GM20431 (cell line): ENCODE measurements around the gene LMAN2.

Experiments
- in situ Hi-C: fragments of 300-500 bp; cut with MseI, MboI; formaldehyde crosslinking; loops from one replicate; pipeline ENCODE4 v1.15.0; 2020; ENCODE audit warnings: low sequenced_read_pairs; ENCODE audit not compliant: unreplicated experiment

LMAN2 gene, protein sequence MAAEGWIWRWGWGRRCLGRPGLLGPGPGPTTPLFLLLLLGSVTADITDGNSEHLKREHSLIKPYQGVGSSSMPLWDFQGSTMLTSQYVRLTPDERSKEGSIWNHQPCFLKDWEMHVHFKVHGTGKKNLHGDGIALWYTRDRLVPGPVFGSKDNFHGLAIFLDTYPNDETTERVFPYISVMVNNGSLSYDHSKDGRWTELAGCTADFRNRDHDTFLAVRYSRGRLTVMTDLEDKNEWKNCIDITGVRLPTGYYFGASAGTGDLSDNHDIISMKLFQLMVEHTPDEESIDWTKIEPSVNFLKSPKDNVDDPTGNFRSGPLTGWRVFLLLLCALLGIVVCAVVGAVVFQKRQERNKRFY

DNA sequence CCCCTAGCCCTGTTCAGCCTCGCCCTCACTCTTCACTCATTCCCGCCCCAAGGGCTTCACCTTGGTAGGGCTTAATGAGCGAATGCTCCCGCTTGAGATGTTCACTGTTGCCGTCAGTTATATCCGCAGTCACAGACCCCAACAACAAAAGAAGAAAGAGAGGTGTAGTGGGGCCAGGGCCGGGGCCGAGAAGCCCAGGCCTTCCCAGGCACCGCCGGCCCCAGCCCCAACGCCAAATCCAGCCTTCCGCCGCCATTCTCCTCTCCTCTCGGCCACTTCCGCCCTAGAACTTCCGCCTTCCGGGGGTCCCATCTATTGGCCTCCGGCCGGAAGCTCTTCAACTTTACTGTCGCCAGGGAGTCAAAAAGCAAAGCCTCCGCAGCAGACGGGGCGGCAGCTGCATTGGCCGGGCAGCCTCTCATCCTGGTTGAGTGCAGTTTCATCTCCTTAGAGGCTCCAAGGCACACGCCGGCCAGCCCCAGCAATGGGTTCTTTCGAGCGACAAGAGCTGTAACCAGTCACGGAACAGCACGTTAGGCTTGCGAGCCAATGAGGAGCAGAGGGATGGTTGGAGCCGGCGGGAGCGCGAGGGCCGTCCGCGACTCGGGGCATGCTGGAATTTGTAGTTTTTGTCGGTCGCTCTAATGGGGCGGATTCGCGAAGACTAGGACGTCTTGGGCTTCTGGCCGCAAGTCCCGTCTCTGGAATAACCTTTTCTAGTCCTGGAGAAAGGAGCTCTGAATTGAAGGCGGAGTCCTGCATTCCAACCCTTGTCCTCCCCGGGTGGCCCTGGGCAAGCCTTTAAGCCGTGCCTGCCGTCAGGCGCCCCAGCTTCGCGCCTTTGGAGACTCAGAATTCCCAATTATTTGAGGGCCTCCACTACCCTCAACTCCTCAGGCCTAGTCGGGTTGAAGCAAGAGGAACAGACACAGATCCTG, at the start of gene LMAN2:
TSS of gene LMAN2 (minus strand) at position 277 of the 938 bp plus-strand sequence. CDS start at position 256, 21 bp downstream.
- in situ Hi-C loops: no loop called here

DNA sequence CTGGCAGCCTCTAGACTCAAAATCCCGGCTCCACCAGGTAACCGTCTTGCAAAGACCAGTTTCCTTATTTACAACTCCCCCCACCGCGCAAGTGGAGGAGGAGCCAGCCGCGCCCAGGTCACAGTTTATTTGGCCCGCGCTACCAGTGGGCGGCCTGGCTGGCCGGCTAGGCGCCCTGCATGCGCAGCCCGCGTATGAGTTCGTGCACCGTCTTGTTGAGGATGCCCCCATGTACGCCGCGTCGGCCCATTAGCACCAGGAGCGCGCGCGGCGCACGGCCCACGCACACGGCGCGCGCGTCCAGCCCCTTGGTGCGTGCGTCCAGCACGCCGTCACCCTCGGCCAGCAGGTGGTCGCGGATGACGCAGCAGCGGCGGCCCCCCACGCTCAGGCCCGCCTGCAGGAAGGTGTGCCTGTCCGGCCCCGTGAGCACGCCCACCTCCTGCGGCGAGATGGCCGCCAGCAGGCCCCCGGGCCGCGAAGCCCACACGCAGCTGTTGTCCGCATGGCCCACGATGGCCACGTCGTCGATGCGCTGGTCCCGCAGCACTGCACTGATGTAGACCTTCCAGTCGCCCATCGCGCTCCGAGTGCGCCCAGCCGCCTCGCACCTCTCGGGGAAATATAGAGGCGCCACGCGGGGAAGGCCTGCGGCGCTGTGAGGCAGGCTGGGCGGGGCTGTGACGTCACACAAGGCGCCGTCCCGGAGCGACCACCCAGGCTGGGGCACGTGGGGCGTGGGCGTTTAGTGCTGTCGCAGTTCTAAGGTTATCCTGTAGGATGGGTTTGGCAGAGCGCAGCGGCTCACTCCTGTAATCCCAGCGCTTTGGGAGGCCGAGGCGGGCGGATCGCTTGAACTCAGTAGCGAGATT, 48.8 kb upstream of the LMAN2 start, which contains the start of gene PFN3:
TSS of gene PFN3 (minus strand) at position 665 of the 872 bp plus-strand sequence. CDS start at position 580, 85 bp downstream.
- in situ Hi-C loops: loop anchor here (10.0 kb wide), 1 partner anchor 55 kb away; no protein-coding TSS in a partner anchor

DNA sequence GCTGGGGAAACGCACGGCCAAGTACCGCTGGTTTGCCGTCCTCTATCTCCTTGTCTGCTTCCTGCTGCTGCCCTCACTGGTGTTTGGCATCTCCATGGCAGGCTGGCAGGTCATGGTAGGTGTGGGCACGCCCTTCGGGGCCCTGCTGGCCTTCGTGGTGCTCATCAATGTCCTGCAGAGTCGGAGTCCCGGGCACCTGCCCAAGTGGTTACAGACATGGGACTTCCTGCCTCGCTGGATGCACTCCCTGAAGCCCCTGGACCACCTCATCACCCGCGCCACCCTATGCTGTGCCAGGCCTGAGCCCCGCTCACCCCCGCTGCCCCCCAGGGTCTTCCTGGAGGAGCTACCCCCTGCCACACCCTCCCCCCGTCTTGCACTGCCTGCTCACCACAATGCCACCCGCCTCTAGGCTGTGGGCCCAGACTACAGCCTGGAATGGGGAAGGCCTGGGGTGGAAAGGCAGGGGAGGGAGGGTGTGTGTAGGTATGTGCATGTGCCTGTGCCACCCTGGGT, 46.5 kb upstream of the LMAN2 start:
- in situ Hi-C loops: no loop called here

DNA sequence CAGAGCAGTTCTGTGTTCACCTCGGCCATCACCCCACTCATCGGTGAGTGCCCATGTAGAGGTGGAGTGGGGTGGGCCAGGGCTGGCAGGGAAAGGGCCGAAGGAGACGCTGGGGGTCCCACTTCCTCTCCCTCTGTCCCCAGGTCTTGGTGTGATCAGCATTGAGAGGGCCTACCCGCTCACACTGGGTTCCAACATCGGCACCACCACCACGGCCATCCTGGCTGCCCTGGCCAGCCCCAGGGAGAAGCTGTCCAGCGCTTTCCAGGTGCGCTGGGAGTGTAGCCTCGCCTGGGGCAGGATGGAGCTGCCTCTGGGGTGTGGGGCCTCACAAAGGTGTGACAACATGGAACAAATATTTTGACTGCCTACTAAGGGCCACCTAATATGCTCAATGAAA, 45.3 kb upstream of the LMAN2 start:
- in situ Hi-C loops: no loop called here

DNA sequence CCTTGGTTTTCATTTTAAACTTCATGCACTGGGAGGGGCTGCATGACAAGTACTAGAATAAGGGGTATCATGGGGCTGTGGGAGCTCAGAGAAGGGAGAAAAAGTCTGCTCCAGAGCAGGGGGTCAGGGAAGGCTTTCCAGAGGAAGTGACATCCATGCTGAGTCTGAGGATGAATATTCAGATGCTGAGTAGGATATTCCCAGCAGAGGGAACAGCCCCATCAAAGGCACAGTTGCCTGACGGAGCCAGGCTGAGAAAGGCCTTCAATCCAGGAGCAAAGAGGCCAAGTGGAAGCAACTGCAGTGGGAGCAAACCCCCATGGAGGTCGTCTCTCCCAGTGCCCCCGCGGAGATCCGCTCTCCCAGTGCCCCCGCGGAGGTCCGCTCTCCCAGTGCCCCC, 44.6 kb upstream of the LMAN2 start:
- in situ Hi-C loops: no loop called here

DNA sequence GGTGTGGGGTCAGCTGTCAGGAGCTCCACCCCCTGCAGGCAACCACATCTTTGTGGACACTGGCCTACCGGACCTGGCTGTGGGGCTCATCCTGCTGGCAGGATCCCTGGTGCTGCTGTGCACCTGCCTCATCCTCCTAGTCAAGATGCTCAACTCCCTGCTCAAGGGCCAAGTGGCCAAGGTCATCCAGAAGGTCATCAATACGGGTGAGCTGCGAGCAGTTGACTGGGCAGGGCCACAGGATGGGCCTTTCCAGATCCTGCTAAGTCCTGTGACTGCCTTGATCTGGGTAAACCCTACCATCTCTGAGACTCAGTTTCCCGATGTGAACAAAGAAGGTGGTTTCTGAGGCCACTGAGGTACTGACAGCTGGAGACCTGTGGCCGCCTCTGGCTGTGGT, 42.5 kb upstream of the LMAN2 start:
- in situ Hi-C loops: no loop called here

DNA sequence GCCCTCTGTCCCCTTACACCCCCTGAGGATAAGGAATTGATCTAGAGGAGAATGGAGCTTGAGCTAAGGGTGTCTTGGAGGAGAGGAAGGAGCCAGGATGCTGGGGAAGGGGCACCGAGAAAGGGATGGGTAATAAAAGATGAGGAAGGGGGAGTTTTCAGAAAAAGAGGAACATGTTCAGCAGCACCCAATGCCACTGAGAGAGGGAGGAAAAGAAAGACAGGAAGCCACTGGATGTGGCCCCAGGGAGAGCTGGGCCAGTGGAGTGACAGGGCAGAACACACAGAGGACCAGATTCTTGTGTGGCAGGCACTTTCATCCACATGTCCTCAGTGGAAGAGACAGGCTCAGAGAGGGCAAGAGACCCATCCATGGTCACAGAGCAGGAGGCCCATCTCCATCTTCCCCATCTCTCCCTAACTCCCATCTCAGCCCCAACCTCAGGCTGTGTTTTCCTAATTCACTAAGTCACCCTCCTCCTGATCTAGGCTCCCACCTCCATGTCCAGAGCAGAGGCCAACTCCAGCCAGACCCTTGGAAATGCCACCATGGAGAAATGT, 41.8 kb upstream of the LMAN2 start:
- in situ Hi-C loops: no loop called here

DNA sequence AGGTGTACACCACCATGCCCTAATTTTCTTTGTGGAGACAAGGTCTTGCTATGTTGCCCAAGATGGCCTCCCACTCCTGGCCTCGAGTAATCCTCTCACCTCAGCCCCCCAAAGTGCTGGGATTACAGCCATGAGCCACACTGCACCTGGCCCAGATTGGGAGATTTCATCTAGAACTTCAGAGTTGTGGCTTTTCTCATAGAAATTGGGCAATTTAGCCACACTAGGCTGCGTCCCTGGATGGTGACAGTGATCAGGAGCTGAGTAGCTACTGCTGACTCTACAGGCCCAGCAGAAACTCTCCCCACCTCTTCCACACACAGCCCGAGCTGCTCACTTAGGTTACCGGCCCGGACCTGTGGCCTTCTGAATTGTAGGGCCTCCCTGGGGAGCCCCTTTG, 41.3 kb upstream of the LMAN2 start:
- in situ Hi-C loops: no loop called here

DNA sequence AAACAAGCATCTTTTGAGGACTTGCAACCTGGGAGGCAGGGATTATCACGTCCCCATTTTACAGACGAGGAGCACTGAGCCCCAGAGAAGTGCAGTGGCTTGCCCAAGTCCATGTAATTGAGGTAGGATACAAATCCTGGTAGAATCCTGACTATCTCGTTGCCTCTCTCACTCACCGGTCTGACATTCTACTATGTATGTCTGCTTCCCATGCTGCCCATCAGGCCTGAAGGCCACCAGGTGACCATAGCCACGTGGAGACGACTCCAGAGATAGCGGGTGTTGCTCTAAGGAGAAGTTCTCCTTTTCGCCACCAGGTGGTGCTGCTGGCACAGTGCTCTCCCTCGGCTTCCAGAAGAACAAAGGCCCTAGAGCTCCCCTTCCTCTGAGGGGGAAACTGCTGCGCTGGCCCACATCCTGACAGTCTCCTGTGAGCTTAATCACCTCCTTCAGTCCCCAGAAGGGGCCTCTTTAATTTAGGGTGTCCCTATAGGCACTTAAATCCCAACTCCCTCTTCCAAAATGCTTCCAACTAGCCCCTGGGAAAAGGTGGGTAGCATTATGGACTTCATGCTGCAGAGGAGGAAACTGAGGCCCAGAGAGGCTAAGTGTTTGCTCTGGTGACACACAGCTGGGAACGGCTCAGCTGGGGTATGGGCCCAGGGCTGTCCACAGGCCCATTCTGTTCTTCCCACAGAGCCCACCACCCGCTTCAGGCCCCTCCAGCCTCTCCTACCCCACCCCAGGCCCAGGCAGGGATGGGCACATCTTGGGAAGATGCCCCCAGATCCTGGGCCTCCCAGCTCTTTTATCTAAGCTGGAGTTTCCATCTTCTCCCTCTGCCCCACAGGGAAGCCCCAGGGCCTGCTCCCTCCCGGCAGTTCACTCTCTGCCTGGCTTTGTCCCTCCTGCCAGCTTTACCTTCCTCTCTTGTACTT, 39.2 kb upstream of the LMAN2 start:
- in situ Hi-C loops: no loop called here

DNA sequence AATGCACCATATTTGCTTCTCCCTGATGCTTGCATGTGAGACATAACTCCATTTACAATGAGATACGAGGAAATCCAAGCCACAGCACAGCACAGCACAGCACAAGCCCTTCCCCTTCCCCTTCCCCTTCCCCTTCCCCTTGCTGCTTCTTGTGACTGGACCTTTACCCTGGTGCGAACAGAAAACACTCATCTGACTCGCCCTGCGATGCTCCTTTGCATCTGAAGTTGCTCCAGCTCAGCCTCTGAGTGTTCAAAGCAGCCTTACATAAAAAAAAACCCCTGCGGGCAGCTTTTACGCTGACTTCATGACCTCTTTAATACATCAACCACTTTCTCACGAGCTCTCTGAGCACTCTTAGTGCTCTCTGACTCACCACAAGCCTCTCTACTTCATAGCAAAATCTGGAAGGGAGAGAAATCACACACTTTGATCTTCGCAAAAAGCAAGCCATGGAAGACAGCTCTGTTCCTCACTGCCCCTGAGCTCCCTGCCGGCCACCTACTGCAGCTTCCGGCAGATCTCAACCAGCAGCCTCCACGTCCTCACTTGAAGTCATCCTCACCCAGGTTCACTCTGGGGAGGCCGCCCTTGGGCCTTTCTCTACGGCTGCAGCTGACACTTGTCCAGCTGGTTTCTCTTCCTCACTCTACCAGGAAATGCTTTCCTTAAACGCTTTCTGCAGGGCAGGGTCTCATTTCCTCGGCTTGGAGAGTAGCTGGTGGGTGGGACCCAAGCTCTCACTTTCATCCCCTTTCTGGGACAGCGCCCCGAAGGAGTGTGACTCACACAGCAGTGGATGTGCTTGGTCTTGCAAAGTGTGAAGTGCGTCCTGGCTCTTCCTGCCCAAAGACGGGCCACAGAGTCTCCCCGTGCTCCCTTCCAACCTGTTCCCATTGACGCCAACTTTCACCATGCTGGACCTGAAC, 38.0 kb upstream of the LMAN2 start:
- in situ Hi-C loops: no loop called here

DNA sequence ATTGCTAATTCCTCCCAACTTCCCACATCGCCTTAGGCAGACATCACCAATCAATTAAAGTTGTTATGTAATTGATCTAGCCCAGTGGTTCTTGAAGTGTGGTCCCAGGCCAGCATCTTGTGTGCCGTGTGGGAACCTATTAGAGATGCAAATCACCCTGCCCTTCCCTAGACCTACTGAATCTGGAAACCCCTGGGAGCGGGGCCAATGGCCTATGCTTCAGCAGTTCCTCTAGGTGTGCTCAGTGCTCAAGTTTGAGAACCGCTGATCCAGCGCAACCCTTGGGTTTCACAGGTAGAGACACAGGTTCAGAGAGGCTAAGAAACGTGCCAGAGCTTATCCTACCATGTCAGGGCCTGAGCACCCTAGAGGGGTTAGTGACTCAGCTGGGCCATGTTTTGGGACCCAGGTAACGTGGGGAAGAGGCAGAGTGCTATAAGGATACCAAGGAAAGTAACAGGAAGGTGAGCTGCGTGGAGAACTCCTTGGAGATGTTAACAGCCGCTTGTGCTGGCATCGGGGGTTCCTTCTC, 37.1 kb upstream of the LMAN2 start:
- in situ Hi-C loops: no loop called here

DNA sequence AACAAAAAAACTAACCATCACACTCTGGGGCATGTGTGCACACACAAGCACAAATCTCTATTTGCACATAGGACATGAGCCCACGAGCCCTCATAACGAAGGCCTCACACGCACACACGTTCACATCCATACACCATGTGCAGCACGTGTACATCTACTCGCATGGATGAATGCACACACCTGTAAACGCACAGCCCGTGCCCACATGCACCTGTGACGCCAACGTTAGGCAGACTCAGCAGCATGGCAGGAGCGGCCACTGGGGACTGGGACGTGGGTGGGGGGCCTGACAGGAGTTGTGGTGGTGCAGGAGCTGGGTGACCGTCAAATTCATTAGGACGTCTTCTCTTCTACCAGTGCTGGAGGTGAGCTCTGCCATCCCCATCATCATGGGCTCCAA, 35.9 kb upstream of the LMAN2 start:
- in situ Hi-C loops: no loop called here

DNA sequence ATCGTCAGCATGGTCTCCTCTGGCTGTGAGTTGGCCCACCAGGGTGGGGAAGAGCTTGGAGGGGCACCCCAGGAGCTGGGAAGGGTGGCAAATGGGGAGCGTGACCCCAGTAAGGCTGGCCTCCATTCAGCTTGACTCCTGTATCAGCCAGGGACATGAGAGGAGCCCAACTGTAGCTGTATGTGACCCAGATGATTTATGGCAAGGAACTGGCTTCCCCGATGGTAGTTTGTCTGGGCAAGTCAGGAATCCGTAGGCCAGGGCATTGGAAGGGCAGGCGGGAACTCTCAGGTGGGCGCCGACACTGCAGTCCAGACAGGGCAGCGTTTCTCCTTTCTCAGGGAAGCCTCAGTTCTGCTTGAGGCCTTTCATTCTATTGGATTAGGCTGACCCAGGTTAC, 35.1 kb upstream of the LMAN2 start:
- in situ Hi-C loops: no loop called here

DNA sequence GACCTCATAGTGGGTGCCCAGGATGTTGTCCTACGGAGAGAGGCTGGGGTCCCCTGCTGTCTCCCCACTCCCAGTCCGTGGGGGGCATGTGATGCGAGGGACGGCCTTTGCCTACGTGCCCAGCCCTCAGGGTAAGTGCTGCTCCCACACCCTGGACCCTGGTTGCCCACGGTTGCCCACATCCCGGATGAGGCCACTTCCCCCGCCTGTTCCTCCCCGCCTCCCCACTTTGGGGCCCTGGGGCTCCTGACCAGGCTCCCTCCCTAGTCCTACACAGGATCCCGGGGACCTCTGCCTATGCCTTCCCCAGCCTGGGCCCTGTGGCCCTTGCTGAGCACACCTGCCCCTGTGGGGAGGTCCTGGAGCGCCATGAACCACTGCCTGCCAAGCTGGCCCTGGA, 34.3 kb upstream of the LMAN2 start:
- in situ Hi-C loops: no loop called here

DNA sequence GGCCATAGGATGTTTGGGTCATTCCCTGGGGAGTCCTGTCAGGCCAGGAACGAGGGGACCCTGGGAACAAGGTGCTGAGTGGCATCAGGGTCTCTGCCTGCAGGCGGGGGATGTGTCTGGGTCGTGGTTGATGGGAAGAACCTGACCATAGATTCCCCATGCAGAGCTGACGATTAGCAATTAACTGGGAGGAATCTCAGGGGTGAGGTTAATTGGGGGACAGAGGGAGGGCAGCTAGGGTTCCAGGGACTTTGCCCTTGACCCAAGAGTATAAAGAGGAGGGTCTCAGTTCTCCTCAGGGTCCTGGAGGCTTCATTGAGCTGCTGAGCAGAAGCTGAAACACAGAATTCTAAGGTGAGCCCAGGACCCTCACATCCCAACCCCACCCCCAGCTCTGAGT, 32.7 kb upstream of the LMAN2 start, which contains the start of gene SLC34A1:
TSS of gene SLC34A1 (plus strand) at position 301 of the 400 bp plus-strand sequence. CDS start 1,308 bp downstream, outside the sequence.
- in situ Hi-C loops: no loop called here

DNA sequence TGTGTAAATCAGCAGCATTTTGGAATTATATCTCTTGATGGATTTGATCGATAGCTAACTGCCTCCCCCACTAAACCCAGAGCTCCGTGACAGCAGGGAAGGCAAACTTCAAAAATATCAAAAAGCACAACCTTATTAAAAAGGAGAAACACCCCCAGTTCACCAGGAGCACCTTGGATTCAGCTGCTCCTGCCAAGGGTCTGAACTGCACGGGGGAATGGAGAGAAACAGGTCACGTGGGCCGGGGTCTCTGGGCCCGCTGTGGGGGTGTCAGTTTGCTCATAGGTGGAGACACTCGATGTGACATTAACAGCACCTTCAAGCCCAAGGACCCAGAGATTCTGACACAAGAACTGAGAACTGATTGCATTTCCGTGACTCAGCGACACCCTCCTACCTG, 31.7 kb upstream of the LMAN2 start:
- in situ Hi-C loops: no loop called here

DNA sequence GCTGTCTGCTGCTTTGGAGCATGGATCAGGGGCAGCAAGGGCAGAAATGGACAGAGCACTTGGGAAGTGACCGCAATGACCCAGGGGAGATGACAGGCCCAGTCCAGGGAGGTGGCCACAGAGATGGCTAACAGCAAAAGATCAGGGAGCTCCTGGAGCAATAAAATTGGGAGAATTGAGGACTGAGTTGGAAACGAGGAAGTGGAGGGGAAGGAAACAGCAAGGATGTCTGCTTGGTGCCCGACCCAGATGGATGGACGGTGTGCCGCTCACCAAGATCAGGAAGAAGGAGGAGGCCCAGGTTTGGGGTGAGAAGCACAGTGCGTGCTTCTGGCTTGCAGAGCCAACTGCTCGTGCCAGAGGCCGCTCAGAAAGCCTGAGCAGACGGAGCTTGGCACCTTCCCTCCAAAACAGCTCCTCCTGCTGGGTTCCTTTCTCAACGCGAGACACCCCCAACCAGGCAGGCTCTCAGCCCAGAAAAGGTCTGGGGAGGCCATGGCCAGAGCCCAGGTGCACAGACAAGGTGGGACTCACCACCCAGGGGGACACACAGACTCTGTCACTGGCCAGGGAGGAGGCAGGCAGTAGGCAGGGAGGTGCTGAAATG, 31.1 kb upstream of the LMAN2 start:
- in situ Hi-C loops: no loop called here
